ENCODE results near the gene METTL2B. TPM values are rescaled to one million over a fixed set of nuclear protein-coding genes. Genes with fewer than 3 reads are reported as not detected.
"Not testable (repeated sequence)": the region's sequence is repeated elsewhere in the genome, so short reads cannot be mapped to it uniquely, and the experiment has no call there.

METTL2B gene
- total and polyA plus RNA-seq, 2 experiments from 2014 or later: 21.3 to 27.9 TPM

DNA sequence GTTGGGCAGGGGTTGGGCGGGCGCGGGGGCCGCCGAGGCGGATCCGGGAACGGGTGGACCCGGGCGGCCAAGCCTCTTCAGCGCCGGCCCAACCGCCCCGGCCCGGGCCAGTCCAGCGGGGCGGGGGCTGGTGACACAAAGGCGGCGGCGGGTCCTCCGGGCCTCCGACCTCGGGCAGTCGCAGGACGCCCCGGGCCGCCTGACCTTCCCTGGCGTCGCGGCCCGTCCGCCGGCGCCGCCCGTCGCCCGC lies 54.2 kb downstream of the METTL2B start:
- H3K36me3 ChIP-seq: peaks cover 6% of the 10 kb centered on the region
- TF ChIP-seq, protein P1, sequence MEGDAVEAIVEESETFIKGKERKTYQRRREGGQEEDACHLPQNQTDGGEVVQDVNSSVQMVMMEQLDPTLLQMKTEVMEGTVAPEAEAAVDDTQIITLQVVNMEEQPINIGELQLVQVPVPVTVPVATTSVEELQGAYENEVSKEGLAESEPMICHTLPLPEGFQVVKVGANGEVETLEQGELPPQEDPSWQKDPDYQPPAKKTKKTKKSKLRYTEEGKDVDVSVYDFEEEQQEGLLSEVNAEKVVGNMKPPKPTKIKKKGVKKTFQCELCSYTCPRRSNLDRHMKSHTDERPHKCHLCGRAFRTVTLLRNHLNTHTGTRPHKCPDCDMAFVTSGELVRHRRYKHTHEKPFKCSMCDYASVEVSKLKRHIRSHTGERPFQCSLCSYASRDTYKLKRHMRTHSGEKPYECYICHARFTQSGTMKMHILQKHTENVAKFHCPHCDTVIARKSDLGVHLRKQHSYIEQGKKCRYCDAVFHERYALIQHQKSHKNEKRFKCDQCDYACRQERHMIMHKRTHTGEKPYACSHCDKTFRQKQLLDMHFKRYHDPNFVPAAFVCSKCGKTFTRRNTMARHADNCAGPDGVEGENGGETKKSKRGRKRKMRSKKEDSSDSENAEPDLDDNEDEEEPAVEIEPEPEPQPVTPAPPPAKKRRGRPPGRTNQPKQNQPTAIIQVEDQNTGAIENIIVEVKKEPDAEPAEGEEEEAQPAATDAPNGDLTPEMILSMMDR (IDR thresholded peaks at IDR 0.05; ENCODE audit: low read depth, low read length): no peak
- H3K9me3 ChIP-seq (ENCODE audit: low read depth): no peaks in the 10 kb centered on the region
- no peak for DNase-seq (ENCODE audit: low read depth in 1 of 2, low spot score in 1 of 2)
- H3K27me3 ChIP-seq: no peaks in the 10 kb centered on the region
- peak overlapping the region; percentile 100 for H3K27ac ChIP-seq
- H3K4me3 ChIP-seq: peak overlapping the region; percentile 78
- peaks cover 7% of the 10 kb centered on the region for H3K4me1 ChIP-seq (ENCODE audit: low read depth)

DNA sequence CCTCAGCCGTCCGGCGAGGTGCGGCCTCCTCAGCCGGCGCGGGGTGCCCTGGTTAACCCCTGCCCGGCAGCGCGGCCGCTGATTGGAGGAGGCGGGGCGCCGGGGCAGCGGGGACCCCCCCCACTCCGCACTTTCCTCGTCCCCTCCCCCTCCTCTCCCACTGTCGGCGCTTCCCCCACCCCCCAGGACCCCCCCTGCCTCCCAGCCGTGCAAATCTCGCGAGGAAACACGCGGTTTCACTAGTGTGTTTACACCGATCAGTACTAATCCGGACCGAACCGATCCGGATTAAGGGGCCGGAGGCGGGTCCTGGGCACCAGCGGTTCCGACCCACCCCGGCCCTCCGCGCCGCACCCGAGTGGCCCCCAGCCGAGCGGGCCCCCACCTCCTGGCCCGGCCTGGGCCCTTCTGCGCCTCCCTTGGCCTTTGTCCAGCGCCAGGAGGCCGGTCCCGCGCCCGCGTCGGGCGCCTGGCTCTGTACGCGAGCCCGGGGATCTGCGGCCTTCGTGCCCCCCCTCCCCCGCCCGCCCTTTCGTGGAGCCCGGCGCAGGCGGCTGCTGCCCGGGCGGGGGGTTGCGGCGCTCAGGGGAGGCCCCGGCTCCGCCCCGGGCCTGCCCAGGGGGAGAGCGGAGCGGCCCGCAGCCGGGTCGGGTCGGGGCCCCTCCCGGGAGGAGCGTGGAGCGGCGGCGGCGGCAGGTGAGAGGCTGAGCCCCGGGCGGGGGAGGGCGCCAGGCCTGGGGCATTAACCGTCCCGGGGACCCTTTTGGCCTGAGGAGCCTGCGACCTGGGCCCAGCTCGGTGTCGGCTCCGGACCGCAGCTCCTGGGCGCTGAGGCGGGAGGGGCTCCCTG lies 54.8 kb downstream of the METTL2B start:
- H3K4me1 ChIP-seq (ENCODE audit: low read depth); H3K36me3 ChIP-seq; H3K9me3 ChIP-seq (ENCODE audit: low read depth); H3K27me3 ChIP-seq: not testable (repeated sequence)
- DNase-seq (ENCODE audit: low read depth in 1 of 2, low spot score in 1 of 2): peak; percentile 92 to 94
- H3K27ac ChIP-seq: peak overlapping the region; percentile 100
- peak overlapping the region; percentile 78 for H3K4me3 ChIP-seq

DNA sequence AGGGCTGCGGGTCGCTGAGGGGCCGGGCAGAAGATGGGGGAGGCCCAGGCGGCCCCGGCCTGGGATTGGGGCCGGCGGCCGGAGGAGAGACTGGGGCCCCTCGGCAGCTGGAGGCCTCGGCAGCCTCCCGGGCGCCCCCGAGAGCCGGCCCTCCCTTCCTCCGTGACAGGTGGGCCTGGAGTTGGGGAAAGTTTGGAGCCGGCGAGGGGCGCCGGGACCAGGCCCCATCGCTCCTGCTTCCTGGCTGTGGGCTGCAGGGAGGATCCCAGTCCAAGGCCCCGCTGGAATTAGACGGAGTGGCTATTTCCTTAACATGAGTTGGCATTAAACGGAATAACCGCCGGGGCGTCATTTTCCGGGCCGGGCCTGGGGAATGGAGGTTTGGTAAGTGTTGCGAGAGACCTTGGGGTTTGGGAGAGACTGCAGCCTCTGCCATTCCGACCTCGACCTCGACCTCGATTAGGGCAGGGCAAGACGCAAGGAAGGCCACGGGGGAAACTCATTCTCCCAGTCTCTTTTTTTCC lies 55.5 kb downstream of the METTL2B start:
- peak; percentile 25 to 38 for DNase-seq (ENCODE audit: low read depth in 1 of 2, low spot score in 1 of 2)
- not testable (repeated sequence) for H3K9me3 ChIP-seq (ENCODE audit: low read depth); H3K4me1 ChIP-seq (ENCODE audit: low read depth); H3K36me3 ChIP-seq; H3K27me3 ChIP-seq
- Histone ChIP-seq H3K27ac (peak overlapping the region; percentile 100), H3K4me3 (peak overlapping the region; percentile 78)

DNA sequence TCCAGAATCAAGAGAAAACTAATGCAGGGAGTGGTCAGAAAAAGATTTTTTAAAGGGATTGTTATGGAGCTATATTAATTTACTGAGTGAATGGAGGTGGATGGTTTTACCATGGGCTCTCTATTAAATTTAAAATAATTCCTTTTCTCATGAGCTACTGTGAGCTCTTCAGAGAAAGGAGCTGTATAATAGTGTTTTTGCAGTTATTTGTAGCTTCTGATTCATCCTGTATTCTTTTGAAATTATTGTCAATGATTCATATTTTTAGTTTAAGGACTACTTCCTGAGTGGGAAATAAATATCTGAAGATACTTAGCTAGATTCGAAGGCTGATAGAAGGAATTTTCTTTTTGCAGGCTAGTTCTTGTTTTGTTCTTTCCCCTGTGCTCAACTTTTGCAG lies 56.4 kb downstream of the METTL2B start:
- H3K4me1 ChIP-seq (ENCODE audit: low read depth); DNase-seq (ENCODE audit: low read depth in 1 of 2, low spot score in 1 of 2); H3K36me3 ChIP-seq; H3K27me3 ChIP-seq; H3K9me3 ChIP-seq (ENCODE audit: low read depth): not testable (repeated sequence)
- H3K27ac ChIP-seq: peak overlapping the region; percentile 100
- H3K4me3 ChIP-seq: peak overlapping the region; percentile 78

DNA sequence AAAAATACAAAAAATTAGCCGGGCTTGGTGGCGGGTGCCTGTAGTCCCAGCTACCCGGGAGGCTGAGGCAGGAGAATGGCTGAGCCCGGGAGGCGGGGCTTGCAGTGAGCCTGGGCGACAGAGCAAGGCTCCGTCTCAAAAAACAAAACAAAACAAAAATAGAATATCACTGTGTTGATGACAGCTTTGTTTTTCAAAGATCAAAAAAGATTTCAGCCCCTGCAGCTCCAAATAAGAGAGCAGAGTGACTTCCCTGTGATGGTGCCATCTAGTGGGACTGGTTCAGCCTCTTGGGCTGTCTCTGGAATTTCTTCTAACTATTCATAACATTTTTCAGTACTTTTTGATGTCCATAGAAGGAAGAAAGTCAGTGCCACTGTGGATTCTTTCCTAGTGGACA lies 60.9 kb downstream of the METTL2B start:
- TF ChIP-seq, protein P1 (IDR thresholded peaks at IDR 0.05; ENCODE audit: low read depth, low read length): peak; percentile 37
- DNase-seq (ENCODE audit: low read depth in 1 of 2, low spot score in 1 of 2): peak in 1 of 2 donors; percentile 22

DNA sequence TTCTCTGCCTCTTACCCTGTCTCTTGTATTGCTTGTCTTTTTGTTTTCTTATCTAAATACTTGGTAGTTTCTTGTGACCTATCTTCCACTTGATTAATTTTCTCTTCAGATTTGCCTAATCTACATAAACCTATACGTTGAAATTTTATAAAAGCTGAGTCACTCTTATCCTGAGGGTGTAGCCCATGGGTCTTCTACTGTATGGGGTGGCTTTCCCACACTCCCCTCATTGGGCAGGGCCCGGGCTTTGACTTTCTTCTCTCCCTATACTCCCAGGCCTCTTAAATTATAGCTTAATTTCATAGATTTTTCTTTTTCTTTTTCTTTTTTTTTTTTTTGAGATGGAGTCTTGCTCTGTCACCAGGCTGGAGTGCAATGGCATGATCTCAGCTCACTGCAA lies 66.0 kb downstream of the METTL2B start:
- not testable (repeated sequence) for H3K9me3 ChIP-seq (ENCODE audit: low read depth); H3K36me3 ChIP-seq; H3K27me3 ChIP-seq; H3K27ac ChIP-seq; DNase-seq (ENCODE audit: low read depth in 1 of 2, low spot score in 1 of 2); H3K4me1 ChIP-seq (ENCODE audit: low read depth); H3K4me3 ChIP-seq

More for the DNA sequence above, 60.9 kb downstream of the METTL2B start:
- peak overlapping the region; percentile 57 for H3K27ac ChIP-seq
- not testable (repeated sequence) for H3K9me3 ChIP-seq (ENCODE audit: low read depth); H3K4me1 ChIP-seq (ENCODE audit: low read depth); H3K27me3 ChIP-seq; H3K4me3 ChIP-seq
- peaks cover 12% of the 10 kb centered on the region for H3K36me3 ChIP-seq

DNA sequence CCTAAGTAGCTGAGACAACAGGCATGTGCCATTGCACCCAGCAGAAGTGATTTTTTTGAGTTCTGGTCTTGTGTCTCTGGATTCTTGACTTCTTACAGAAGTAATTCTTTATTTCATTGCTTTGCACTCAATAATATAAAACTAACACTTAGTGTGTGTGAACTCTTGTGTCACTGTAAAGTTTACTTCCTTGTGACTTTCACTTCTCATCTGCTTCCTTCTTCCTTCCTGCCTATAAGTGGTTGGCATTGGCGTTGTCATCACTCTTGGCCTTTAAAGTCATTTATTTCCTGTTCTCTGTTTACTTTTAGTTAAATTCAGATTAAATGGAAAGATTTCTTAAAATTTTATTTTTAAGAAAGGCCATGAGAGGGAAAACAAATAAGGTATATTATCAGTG lies 66.8 kb downstream of the METTL2B start:
- not testable (repeated sequence) for H3K36me3 ChIP-seq; H3K27me3 ChIP-seq; H3K4me3 ChIP-seq; H3K4me1 ChIP-seq (ENCODE audit: low read depth); H3K27ac ChIP-seq; H3K9me3 ChIP-seq (ENCODE audit: low read depth); DNase-seq (ENCODE audit: low read depth in 1 of 2, low spot score in 1 of 2)

DNA sequence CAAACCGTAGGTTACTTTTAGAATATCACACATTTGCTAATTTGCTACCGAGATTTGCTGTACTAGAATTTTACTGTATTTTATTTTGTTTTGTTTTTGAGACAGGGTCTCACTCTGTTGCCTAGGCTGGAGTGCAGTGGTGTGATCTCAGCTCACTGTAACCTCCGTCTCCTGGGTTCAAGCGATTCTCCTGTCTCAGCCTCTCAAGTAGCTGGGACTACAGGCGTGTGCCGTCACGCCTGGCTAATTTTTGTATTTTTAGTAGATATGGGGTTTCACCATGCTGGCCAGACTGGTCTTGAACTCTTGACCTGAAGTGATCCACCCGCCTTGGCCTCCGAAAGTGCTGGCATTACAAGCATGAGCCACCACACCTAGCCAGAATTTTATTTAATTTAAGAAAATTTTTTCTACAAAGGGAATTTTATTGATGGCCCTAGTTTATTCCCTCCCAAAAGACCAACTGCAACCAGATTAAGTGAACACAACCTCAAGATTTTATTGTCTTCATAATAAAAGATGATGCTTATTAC lies 69.8 kb downstream of the METTL2B start:
- not testable (repeated sequence) for H3K9me3 ChIP-seq (ENCODE audit: low read depth); H3K27ac ChIP-seq; H3K4me1 ChIP-seq (ENCODE audit: low read depth); H3K27me3 ChIP-seq; DNase-seq (ENCODE audit: low read depth in 1 of 2, low spot score in 1 of 2); H3K36me3 ChIP-seq; H3K4me3 ChIP-seq

Data from cardiac muscle cell (in vitro differentiated cells and primary cell).